Erythroblast (primary cell): ENCODE measurements around the gene CCT5.

ENCODE experiments used
- GATA1 ChIP-seq: IDR thresholded peaks from 2 replicates; pipeline ENCODE4 v1.6.1; 2011; ENCODE audit warnings: low read depth, mild to moderate bottlenecking, control low read depth, low read length, moderate library complexity
- POLR2A ChIP-seq: IDR thresholded peaks from 2 replicates; pipeline ENCODE4 v1.6.1; 2011; ENCODE audit warnings: mild to moderate bottlenecking, low read length

DNA sequence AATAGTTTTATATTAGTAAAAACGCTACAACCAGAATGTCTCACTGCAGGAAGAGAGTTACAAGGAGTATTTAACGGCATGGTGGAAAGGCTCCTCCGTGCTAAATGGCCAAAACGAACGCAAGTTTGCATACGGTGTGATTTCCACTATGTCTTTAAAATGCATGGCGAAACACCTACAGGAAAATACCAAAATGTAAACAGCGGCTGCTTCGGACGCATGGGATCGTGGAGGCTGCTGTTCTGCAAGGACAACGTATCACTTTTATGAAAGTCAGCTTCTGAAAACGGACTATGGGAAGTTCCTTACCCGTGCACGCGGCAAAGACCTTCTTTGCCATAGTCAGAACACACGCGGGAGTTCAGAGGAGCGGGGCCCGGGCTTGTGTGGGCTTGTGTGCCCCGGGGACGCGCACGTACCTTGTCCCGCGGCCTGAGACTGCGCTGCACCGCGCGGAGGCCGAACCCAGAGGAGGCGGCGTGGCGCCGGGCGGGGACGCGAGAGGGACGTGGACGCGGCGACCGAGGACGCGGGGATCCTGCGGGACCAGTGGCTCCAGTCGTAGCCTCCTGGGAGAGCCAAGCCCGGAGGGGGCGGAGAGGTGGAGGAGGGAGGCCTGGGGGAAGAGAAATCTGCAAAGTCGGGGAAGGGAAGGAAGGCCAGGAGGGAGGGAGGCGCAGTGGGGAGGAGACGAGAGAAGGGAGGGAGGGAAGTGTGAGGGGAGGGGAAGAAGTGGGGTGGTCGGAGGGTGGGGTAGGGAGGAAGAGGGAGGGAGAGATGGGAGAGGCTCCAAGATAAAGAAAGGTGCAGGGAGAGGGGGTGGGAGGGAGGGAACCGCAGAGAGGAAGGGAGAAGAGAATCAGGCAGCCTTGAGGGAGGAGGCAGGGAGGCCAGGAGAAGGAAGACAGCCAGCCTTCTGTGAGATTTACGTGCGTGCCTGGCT lies 57.4 kb downstream of the CCT5 start, which contains the start of gene CMBL:
- no peak for TF ChIP-seq POLR2A
- TF ChIP-seq GATA1 = no peak
